ENCODE measurements around the gene KANSL2. TPM values are rescaled to one million over a fixed set of nuclear protein-coding genes. Genes with fewer than 3 reads are reported as not detected.

The KANSL2 gene
- total and polyA plus RNA-seq, 2 of the 4 experiments (the other 2 are of a cell fraction): 25.2 to 47.5 TPM

- CTCF ChIA-PET: no interaction called here
- H3K9ac ChIP-seq (ENCODE audit: low read depth, low read length): no peak overlapping the region
- H3K4me1 ChIP-seq (ENCODE audit: control insufficient read depth, insufficient read depth, low read length): no peaks in the 10 kb centered on the region
- no peak overlapping the region for H2BK5ac ChIP-seq (ENCODE audit: low read depth, low read length, poor library complexity, severe bottlenecking)
- H2AFZ ChIP-seq (replicated peaks; ENCODE audit: low read length, poor library complexity): no peak overlapping the region
- DNase-seq: no peak
- dilution Hi-C loops (cut with HindIII; ENCODE audit: low sequenced_read_pairs, unreplicated experiment) (no loop called here), in situ Hi-C loops (cut with MboI; ENCODE audit: low sequenced_read_pairs) (no loop called here), intact Hi-C loops (cut with micrococcal nuclease) (no loop called here)
- H2AK9ac ChIP-seq (replicated peaks; ENCODE audit: low read depth, low read length, poor library complexity): no peak overlapping the region
- peaks cover 9% of the 10 kb centered on the region for H3K36me3 ChIP-seq (ENCODE audit: control insufficient read depth, insufficient read depth, low read length)
- H3K4me2 ChIP-seq (ENCODE audit: low read depth, low read length): no peak overlapping the region
- H3K79me1 ChIP-seq (ENCODE audit: low read depth in 1 of 2, low read length in 2 of 2): peaks cover 15 to 23% of the 10 kb centered on the region in 2 experiments
- POLR2A ChIA-PET (ENCODE audit: unreplicated experiment): no interaction called here
- no peak overlapping the region for H2BK20ac ChIP-seq (ENCODE audit: low read depth, low read length)
- H3K4me3 ChIP-seq (ENCODE audit: insufficient read depth, low read depth, low read length): no peak overlapping the region
- no peaks in the 10 kb centered on the region for H3K9me3 ChIP-seq (ENCODE audit: control insufficient read depth, insufficient read depth, low read length)
- no peak for ATAC-seq (ENCODE audit: low read depth)
- no peak overlapping the region for H3K56ac ChIP-seq (ENCODE audit: extremely low read depth, insufficient read depth, low read length)
- H3K18ac ChIP-seq (ENCODE audit: low read depth, low read length): no peak overlapping the region
- no peak overlapping the region for H3K23ac ChIP-seq (ENCODE audit: low read depth, low read length)
- H2BK120ac ChIP-seq (ENCODE audit: low read depth, low read length): no peak overlapping the region
- no peak for TF ChIP-seq CTCF (conservative IDR thresholded peaks at IDR 0.05; ENCODE audit: low read depth, low read length)
- TF ChIP-seq, protein P1, sequence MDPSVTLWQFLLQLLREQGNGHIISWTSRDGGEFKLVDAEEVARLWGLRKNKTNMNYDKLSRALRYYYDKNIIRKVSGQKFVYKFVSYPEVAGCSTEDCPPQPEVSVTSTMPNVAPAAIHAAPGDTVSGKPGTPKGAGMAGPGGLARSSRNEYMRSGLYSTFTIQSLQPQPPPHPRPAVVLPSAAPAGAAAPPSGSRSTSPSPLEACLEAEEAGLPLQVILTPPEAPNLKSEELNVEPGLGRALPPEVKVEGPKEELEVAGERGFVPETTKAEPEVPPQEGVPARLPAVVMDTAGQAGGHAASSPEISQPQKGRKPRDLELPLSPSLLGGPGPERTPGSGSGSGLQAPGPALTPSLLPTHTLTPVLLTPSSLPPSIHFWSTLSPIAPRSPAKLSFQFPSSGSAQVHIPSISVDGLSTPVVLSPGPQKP (IDR thresholded peaks at IDR 0.05; ENCODE audit: borderline replicate concordance, low read depth, low read length): no peak
- TF ChIP-seq MAZ (IDR thresholded peaks at IDR 0.05; ENCODE audit: borderline replicate concordance, low read depth, low read length): no peak
- no peak for TF ChIP-seq FOS (IDR thresholded peaks at IDR 0.05; ENCODE audit: low read depth, low read length)
- no peak overlapping the region for H4K91ac ChIP-seq (ENCODE audit: insufficient read depth, low read depth, low read length)
- no peak overlapping the region for H2AK5ac ChIP-seq (ENCODE audit: low read depth, low read length)
- BruUV-seq (replicated peaks): no TSS peak
- 100% methylated on average over 1 of the region's 6 CpGs; no CpG with 5 or more reads in 1 of the 2 experiments for WGBS, 2 experiments (ENCODE audit: extremely low coverage in 2 of 2, insufficient read length in 1 of 2)
- no peak overlapping the region for H3K27ac ChIP-seq (ENCODE audit: insufficient read depth, low read length)
- peaks cover 2% of the 10 kb centered on the region; the same call in 1 of the 2 replicates for H3K9me1 ChIP-seq (ENCODE audit: insufficient read depth, low read length)
- H4K20me1 ChIP-seq (ENCODE audit: insufficient read depth, low read length): 0 out of 2 replicates have a peak, but pooled peaks cover 2% of the 10 kb centered on the region
- no peak overlapping the region for H3K4ac ChIP-seq (ENCODE audit: low read depth, low read length)
- no peak overlapping the region for H2BK15ac ChIP-seq (ENCODE audit: low read depth, low read length)
- H3K27me3 ChIP-seq (ENCODE audit: control insufficient read depth, insufficient read depth, low read length): no peaks in the 10 kb centered on the region
- no peak overlapping the region for H3K14ac ChIP-seq (replicated peaks; ENCODE audit: low read depth, low read length)
- H4K5ac ChIP-seq (ENCODE audit: low read depth, low read length): no peak overlapping the region
- no peak overlapping the region for H4K8ac ChIP-seq (ENCODE audit: low read depth in 2 of 2, low read length in 2 of 2)
Measured at GRCh38 chr12:48686615-48687334, 4.7 kb upstream of the KANSL2 start.

All from IMR-90 (cell line).